Measurements from ENCODE around the gene METTL16.
"Not testable (repeated sequence)": the region's sequence is repeated elsewhere in the genome, so short reads cannot be mapped to it uniquely, and the experiment has no call there.

METTL16 gene

GRCh38 chr17:2502871-2503580, 8.7 kb downstream of the METTL16 start:
- DNase-seq, result no peak

- no peak for DNase-seq
Observed at GRCh38 chr17:2500446-2500845, 11.2 kb downstream of the METTL16 start.

- not testable (repeated sequence) for DNase-seq
Observed at GRCh38 chr17:2489286-2489685, 22.4 kb downstream of the METTL16 start.

GRCh38 chr17:2487306-2487705, 24.4 kb downstream of the METTL16 start:
- DNase-seq, result no peak

DNA sequence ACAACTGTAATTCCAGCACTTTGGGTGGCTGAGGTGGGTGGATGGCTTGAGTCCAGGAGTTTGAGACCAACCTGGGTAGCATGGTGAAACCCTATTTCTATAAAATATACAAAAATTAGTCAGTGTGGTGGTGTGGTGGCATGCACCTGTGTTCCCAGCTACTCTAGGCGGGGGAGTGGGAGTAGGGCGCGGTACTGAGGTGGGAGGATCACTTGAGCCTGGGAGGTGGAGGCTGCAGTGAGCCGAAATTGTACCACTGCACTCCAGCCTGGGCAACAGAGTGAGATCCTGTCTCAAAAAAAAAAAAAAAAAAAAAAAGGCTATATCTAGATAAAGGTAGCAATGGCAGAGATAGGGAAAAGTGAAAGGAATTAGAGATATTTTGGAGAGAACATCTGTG, 25.0 kb downstream of the METTL16 start:
- not testable (repeated sequence) for DNase-seq

GRCh38 chr17:2485970-2486369, 25.7 kb downstream of the METTL16 start:
- DNase-seq, result no peak

GRCh38 chr17:2485543-2485942, 26.1 kb downstream of the METTL16 start:
- DNase-seq, result no peak

GRCh38 chr17:2484876-2485275, 26.8 kb downstream of the METTL16 start:
- DNase-seq, result peak; percentile 98

GRCh38 chr17:2483084-2483483, 28.6 kb downstream of the METTL16 start:
- no peak for DNase-seq

- no peak for DNase-seq
Observed at GRCh38 chr17:2482218-2482617, 29.5 kb downstream of the METTL16 start.

- DNase-seq, result no peak
Observed at GRCh38 chr17:2481760-2482159, 29.9 kb downstream of the METTL16 start.

GRCh38 chr17:2478458-2478857, 33.2 kb downstream of the METTL16 start:
- no peak for DNase-seq

- DNase-seq, result no peak
Observed at GRCh38 chr17:2475056-2475455, 36.6 kb downstream of the METTL16 start.

GRCh38 chr17:2474371-2474770, 37.3 kb downstream of the METTL16 start:
- no peak for DNase-seq

GRCh38 chr17:2468270-2468669, 43.4 kb downstream of the METTL16 start:
- DNase-seq, result no peak

GRCh38 chr17:2466931-2467330, 44.8 kb downstream of the METTL16 start:
- DNase-seq, result no peak

- no peak for DNase-seq
Observed at GRCh38 chr17:2462481-2462880, 49.2 kb downstream of the METTL16 start.

DNA sequence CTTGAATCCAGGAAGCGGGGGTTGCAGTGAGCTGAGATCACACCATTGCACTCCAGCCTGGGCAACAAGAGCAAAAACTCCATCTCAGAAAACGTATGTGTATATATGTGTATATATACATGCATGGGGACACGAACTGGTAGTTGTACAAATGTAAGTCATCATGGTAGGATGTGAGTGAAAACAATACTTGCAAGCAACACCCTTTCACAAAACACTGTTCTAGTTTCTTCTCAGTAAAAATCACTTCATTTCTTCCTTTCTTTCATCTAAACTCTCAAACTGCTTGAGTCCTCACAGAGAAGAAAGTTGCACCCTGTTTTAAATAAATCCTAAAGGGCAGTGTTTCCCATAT, 51.8 kb downstream of the METTL16 start:
- peak; percentile 40 for DNase-seq

DNA sequence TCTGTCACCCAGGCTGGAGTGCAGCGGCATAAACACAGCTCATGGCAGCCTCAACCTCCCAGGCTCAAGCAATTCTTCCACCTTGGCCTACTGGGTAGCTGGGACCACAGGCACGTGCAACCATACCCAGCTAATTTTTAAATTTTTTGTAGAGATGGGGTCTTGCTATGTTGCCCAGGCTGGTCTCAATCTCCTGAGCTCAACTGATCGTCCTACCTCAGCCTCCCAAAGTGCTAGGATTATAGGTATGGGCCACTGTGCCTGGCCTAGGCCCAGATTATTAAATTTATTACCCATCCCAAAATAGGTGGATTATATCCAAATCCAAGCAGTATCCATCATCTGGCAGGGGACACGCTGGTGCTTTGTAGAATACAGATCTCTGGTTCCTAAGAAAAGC, 53.8 kb downstream of the METTL16 start:
- DNase-seq, result no peak

DNA sequence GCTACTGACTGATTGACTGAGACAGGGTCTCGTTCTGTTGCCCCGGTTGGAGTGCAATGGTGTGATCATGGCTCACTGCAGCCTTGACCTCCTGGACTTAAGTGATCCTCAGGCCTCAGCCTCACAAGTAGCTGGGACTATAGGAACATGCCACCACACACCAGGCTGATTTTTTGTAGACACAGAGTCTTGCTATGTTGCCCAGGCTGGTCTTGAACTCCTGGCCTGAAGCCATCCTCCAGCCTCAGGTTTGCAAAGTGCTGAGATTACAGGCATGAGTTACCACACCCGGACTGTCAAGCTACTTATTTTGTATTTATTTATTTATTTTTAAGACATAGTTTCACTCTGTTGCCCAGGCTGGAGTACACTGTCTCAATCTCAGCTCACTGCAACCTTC, 55.2 kb downstream of the METTL16 start:
- DNase-seq, result no peak

GRCh38 chr17:2455956-2456355, 55.7 kb downstream of the METTL16 start:
- no peak for DNase-seq

DNA sequence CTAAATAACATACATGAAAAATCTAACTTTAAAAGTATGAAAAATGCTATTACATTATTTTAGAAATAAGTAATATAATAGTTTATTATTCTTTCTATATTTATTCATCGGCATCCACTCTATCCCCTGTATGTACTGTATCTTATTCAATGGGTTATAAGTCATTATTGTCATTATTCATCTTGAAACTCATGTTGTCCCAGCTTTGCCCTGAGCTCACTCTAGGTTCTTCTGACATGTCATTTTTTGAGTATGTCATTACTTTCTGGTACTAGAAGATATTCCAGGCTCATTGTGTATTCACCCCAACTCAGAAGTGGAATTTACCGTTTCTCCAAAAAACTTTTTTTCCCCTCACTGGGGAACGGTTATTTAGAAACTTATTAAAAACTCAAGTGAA, 57.8 kb downstream of the METTL16 start:
- no peak for DNase-seq

DNA sequence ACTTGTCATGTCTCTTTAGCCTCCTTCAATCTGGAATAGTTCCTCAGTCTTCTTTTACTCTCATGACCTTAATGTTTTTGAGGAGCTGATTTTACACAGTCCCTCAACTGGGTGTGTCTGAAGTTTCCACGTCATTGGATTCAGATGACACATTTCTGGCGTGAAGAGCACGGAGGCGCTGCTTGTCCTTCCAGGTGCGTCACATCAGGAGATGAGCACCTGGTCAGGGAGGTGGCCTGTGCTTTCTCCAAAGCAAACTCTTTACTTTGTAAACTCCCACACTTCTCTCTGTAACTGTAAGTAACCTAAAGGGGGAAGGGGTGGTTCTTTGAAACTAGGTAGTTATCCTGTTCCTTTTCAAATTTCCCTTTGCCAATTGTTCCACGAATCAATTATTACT, 58.4 kb downstream of the METTL16 start:
- no peak for DNase-seq

- DNase-seq, result no peak
Observed at GRCh38 chr17:2452216-2452750, 59.4 kb downstream of the METTL16 start.

- no peak for DNase-seq
Observed at GRCh38 chr17:2450016-2450650, 61.6 kb downstream of the METTL16 start.
